Activated CD4-positive, alpha-beta T cell treated with anti-CD3 and anti-CD28 coated beads for 48 hours (primary cell): Measurements from ENCODE around the gene MYO7A.

Source experiments
- DNase-seq: peaks from one replicate; pipeline ENCODE4 v3.0.0-alpha.2; 2020

The MYO7A gene

DNA sequence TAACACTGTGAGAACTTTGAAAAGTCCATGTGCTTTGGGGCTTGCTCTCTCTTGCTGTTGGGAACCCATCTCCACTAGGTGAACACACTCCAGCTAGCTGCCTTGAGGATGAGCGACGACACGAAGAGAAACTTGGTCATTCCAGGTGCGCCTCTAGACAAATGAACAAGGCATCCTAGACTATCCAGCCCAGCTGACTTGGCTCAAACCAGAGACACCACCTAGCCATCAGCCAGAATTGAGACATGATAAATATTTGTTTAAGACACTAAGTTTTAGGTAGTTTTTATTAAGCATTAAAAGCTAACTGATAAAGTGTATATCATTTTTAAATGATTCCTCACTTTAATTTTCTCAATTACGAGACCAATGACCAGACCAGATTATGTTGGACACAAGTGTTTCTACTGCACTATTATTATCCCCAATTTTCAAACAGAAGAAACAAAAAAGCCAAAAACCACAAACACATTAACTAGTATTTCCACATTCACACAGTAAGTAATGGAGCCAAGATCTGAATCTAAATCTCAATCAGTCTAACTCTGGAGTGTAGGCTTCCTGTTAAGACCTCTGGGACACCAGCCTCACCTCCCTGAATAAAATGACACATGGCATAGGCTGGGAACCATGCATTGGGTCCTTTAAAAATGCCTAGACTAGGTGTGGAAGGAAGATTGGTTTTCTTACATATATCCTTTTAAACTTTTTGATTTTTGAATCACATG lies 103.0 kb downstream of the MYO7A start:
- DNase-seq = no peak

GRCh38 chr11:77231800-77232199 lies 103.8 kb downstream of the MYO7A start:
- DNase-seq = no peak

- DNase-seq = no peak
Observed at GRCh38 chr11:77232242-77232641, 104.2 kb downstream of the MYO7A start.

GRCh38 chr11:77233011-77233410 lies 105.0 kb downstream of the MYO7A start:
- DNase-seq = no peak

- DNase-seq = no peak
Observed at GRCh38 chr11:77236901-77237300, 108.9 kb downstream of the MYO7A start.

DNA sequence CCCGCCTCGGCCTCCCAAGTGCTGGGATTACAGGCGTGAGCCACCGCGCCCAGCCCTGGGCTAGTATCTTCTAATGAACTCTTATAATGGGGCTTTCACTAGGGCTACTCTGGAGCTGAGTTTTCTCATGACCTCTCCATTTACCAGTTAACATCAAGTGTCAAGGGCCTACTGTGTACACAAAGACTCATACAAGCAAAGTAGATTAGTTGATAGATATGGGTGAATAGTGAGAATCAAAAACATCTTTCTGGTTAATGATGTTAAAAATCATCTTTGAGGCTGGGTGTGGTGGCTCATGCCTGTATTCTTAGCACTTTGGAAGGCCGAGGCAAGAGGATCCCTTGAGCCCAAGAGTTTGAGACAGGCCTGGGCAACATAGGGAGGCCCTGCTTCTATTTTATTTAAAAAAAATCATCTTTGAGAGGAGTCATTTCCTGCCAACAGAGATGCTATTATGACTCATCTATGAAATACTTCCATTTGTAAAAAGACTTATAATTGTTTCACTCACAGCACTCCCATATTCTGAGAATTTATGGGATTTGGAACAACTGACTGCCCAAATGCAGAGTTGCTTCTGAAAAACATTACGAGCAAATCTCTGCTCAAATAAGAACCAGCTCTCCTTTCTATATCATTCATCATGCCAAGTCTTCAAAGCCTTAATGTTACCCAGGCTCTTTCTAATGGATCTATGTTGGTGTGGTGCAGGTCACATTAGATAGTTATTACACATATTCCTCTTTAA lies 116.4 kb downstream of the MYO7A start:
- DNase-seq = peak; percentile 8

- DNase-seq = no peak
Observed at GRCh38 chr11:77249427-77249826, 121.4 kb downstream of the MYO7A start.

- no peak for DNase-seq
Observed at GRCh38 chr11:77250881-77251640, 123.0 kb downstream of the MYO7A start.

GRCh38 chr11:77252555-77253270 lies 124.7 kb downstream of the MYO7A start:
- no peak for DNase-seq

GRCh38 chr11:77253690-77254089 lies 125.6 kb downstream of the MYO7A start:
- no peak for DNase-seq

- no peak for DNase-seq
Observed at GRCh38 chr11:77259641-77260040, 131.6 kb downstream of the MYO7A start.

- no peak for DNase-seq
Observed at GRCh38 chr11:77262803-77263202, 134.8 kb downstream of the MYO7A start.
